Gastrocnemius medialis (tissue), 4 donors: Measurements from ENCODE around the gene PHKG2.

Source experiments
- CTCF ChIP-seq, 5 experiments: fragments of 450-650 bp in 3 of 5; fragments of 200-600 bp in 2 of 5; sonication (generic) in 2 of 5; IDR thresholded peaks in 4 of 5; conservative IDR thresholded peaks in 1 of 5; 1 replicate in 4 of 5; 2 replicates in 1 of 5; pipeline ENCODE4 v1.5.1; 2016 to 2019; ENCODE audit warnings: antibody characterized with exemption in 5 of 5, mild to moderate bottlenecking in 3 of 5, moderate library complexity in 3 of 5
- POLR2A ChIP-seq, 2 donors: fragments of 450-650 bp; IDR thresholded peaks; one replicate each; pipeline ENCODE4 v1.6.1; 2017; ENCODE audit warnings: antibody characterized with exemption in 2 of 2, mild to moderate bottlenecking in 2 of 2, moderate library complexity in 2 of 2

GRCh38 chr16:30728321-30728720, 19.9 kb upstream of the PHKG2 start:
- TF ChIP-seq CTCF (IDR thresholded peaks at IDR 0.05 in 4 of 5, conservative IDR thresholded peaks at IDR 0.05 in 1 of 5) (no peak), POLR2A (IDR thresholded peaks at IDR 0.05) (no peak)
